Measurements from ENCODE around the gene GUCY2F.

Gene GUCY2F

DNA sequence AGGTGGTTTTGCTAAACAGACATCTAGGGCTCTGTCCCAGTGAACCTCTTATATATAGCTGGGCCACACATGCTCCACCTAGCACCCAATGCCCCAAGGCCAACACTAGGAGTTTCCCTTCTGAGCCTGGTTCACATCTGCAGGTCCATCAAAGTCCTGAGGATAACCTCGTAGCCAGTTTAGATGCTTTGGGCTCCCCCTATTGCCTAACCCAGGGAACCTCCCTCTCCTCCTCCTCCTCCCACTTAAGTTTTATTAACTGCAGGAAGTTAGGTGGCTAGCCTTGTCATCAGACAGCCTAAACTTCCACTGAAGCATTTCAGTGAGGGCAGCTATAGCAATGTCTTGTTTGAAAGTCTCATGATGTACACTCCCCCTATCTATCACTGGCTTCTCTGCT, 88.0 kb downstream of the GUCY2F start:
- DNase-seq: no peak

DNA sequence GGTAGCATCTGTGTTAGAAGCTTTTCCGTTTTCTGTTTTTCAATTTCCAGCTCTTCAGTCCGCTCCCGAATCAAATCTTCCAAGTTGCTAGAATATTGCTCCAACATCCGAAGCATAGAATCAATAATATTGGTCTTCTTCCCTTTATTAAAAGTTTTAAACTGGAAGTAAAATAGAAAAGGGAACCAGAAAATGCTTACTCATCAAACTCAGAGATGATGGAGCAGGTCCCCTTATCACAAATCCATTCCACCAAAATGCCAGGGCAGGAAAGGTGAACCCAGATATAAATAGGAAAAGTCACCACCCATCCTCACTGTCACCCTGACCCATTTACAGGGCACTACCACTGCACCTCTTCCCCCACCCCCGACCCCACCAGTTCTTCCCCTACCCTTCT, 89.0 kb downstream of the GUCY2F start:
- DNase-seq: no peak

DNA sequence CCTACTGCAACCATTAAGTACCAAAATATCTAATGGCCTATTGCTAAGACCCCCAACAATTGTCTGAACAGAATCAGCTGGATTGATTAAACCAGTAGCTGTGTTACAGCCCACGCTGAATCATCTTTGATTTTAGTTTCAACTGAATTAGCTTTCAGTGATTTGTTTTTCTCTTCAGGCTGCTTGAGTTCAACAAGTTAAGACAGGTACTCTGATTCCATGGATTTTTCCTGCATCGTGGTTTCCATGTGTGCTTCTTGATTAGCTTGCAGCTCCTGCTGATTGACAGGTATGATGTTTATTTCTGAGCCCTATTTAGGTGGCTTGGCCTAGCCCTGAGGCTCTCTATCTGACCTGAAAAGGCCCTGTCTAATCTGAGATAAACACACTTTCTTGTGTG, 91.3 kb downstream of the GUCY2F start:
- DNase-seq: no peak

DNA sequence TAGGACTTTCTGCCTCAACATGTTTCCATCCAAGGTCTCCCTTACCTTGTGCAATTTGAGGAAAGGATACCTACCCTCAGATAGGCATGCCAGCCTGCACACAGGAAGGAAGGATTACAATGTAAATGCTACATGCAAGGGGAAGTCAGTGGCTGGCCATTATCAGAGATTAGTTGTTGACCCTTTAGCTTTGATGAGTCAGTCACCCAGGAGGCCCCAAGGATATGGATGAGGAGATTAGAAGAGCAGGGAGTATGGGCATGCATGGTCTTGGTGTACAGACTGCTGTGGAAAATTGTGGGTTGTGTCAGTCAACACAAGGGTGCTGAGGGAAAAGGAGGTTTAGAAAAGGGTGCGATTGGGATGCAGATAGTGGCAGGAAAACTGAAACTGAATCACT, 92.0 kb downstream of the GUCY2F start:
- DNase-seq: no peak

DNA sequence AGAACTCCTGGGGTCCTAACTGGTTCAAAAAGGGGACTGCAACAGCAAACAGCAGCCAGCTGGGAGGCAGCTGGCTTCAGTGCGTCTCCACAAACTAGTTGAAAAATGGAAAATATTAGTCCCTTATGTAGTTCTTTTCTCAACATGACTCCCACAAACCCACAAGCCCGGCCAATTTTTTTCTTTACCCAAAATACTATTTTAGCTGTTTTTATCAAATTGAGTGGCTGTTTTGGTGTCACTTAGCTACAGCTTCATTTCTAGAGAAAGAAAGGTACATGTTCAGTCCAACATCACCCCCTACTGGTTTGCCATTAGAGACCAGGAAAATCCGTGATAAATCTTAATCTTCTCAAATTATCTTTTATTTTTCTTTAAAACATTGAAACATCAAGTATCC, 97.2 kb downstream of the GUCY2F start:
- DNase-seq: no peak

DNA sequence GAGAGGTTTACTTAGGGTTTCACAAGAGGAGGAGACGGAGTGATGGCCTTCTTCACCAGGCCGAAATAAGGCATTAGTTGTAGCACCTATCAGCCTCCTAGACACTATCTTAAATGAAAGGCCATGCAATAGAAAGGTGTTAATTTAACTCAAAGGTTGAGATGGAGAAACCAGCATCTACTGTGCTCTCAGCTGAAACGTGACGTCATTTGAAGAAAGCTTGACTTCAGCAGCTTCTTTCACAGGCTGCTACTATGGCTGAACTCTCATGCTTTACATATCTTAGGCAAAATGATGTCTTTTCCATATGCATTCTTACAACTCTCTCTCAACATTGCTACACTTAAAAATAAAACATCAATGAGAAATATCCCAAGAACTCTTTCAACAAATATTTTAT, 99.6 kb downstream of the GUCY2F start:
- no peak for DNase-seq

DNA sequence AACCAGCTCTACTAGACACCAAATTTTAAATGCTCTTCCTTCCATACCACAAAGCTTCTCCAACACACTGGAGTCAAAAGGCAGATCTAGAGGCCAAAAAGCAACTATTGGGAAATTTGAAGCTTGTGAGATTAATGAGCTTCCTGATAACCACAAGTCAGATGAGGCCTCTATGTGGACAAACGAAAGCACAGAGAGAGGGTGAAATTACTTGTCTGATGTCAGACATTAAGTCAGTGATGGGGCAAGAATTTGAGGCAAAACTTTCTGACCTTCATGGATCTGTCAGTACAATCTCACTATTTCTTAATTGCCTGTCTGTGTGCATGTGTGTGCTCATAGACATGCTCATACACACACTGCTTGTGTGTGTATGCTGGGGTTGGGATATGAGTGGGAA, 103.6 kb downstream of the GUCY2F start:
- DNase-seq: no peak

DNA sequence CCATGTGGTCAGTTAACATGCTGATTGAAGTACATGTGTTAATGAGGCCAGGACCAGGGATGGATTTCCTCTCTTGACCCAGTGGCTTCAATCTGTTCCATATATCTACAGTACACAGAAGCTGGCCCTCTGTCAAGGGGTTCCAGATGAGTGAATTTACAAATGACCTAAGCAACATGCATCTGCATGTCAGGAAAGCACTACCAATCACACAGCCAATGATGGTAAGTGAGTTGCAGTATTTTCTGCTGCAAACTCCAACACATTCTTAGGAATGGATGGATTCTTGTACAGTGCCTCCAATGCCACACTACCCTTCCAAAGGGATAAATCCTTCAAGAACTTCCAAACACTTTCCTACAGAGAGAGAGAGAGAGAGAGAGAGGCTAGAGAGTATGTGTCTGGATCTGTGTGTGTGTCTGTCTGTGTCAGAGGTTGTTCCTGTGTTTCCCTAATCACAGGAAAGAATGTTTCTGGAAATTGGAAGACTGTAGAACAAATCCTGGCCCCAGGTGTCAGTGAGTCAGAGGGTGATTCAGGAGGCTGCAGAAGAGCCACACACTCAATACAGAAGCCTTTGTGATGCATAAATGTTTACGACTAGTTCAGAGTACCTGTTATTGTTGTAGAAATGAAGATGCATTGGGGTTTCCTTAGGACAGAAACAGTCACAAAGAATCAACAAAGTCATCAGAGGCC, 107.5 kb downstream of the GUCY2F start:
- DNase-seq: no peak

DNA sequence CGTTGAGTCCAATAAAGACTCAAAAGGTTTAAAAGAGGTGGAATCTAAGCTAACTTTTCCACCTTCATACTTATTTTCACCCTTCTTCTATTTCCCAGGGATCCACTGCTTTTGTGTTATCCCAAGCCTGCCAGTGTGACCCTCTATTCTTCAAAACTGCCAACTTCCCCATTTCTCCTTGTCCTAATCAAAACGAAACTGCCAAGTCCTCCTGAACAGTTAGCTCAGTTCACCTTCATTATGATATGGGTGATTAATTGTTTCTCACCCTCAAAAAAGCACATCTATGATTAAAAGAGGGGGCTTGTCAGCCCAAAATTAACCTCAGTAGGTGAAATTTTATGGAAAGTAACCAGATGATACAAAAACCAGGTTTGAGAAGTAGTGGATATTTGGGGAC, 108.4 kb downstream of the GUCY2F start:
- DNase-seq: no peak

DNA sequence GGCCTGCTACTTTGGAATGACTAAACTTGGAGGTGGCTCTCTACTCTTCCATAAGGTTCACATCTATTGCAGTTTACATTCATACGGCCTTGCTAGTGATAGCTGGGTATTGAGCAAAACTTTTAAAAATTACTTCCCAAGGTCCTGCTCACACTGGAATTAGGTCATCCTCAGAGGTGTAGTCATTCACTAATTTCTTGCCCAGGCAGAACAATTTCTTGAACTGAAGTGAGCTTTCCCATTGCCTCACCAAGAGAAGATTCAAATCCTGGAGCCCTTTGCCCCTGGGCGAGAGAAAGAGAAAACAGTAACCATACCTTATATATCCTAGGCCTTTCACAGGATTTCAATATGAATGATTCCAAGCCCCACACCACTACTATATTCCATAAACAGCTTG, 109.2 kb downstream of the GUCY2F start:
- DNase-seq: no peak

DNA sequence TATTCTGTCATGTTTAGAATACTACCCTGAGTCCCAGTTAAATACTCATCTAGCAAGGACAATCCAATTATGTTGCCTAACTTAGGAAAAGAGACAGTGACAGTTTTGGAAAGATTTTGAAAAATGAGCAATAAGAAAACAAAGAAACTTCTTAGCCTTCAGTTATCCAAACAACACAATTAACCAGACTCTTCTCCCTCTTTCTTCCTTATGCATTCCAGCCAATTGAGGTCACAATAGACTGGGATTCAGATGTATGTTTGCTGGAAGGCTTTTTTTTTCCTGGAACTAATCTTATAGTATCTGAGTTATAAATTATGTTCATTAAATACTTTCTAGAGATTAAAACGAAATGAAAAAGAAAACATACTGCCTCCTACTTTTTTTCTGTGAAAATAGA, 109.6 kb downstream of the GUCY2F start:
- DNase-seq: no peak

DNA sequence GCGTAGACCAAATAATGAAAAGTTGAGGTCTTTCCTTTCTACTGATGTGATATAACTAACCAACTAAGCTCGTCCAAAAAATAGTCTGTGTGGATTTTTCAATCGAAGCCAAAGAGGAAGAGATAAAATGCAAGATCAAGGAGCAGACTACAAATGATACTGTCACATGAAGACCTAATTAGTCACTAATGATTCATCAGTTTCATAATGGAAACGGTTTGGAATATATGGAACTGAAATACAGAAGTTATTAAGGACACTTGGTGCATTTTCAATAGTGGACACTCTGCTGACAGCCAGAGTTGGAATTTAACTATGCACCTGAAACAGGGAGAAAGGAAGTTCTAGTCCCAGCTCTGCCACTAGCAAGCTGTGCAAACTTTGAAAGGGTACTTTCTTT, 119.8 kb downstream of the GUCY2F start:
- DNase-seq: no peak

DNA sequence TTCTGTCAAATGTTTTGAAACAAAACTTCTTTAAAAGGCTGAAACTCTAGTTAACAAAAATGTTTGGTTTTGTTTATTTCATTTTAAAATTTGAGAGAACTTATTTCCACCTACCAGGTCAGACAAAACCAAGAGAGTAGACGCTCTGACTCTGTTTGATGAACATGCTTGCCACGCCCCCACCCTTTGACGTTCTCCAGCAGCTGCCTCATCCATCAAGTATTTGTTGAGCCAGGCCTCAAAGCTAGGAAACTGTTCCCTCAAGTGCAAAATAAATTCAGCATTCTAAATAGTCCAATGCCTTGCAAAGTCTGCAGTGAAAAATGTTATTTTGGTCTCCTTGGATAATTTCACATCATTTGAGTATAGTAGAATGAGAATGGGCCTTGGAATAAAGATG, 121.6 kb downstream of the GUCY2F start:
- no peak for DNase-seq

DNA sequence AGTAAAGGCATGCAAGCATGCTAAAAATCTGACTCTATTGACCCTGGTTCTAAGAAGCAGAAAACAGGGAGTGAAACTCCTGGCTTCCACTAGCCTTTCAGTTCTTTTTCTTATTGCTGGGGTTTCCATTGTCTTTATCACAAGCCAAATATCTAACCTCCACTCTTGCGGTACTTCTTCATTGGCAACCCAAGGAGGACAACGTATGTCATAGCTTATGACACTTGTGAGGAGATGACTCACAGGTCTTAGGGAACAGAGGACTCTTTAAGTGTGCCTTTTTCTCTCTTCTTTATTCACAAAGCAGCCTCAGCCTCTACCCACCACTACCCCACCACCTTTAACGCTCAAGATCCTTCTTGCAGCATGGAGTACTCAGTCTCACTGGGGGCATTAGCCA, 124.2 kb downstream of the GUCY2F start:
- DNase-seq: no peak

DNA sequence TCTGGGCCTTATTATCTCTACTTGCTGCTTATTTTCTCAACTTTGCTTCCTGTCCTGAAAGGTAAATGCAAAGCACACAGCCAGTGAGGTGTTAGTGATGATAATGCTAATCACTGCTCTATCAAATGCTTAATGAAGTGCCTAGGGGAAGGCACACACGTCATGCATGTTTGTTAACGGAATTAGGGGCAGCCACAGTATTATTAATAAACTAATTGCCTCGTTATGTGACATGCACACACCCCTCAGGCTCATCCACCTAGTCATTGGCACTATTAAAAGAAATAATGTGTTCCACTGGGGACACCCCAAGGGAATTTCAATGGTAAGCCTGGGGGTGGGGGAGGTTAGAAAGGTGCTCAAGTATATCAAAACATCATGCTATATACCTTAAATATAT, 125.2 kb downstream of the GUCY2F start:
- no peak for DNase-seq

DNA sequence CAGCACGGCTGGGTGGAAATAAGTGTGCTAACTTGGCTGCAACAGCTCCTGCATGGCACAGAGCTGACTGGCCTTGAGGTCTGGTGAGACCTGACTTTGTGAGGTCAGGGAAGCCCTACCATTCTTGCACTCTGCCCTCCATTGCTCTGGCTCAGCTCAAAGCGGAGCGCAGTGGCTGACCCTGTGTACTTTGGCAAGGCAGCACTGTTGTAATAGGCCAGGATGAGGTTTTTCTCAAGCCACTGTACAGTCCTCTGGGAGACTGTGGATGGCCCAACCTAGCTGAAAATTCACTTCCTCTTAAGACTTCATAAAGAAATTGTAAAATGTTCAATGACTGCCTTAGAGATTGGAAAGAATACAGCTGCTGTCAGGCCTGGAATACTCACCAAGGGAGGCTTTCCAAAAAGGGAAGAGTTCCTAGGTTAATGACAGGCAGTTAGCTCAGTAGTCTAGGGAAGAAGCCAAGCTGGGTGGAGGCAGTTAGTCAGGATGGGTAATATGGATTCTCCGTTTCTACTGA, 129.8 kb downstream of the GUCY2F start:
- DNase-seq: no peak

DNA sequence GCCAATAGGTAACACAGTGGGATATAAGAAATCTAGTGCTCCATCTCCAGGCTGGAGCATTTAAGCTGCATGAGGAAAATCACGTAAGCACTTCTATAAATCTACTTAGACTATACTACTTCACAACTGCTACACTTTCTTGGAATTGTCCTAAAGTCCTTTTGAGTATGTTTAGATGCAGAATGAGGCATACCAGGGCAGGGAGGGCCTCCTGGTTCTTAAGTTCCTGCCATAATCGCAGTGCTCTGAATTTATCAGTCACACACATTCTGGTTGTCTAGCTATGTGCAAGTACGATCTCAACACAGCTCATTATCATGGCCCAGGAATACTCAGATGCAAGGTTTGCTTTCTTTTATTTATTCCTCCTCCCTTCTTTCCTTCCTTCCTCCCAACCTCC, 130.3 kb downstream of the GUCY2F start:
- DNase-seq: no peak

DNA sequence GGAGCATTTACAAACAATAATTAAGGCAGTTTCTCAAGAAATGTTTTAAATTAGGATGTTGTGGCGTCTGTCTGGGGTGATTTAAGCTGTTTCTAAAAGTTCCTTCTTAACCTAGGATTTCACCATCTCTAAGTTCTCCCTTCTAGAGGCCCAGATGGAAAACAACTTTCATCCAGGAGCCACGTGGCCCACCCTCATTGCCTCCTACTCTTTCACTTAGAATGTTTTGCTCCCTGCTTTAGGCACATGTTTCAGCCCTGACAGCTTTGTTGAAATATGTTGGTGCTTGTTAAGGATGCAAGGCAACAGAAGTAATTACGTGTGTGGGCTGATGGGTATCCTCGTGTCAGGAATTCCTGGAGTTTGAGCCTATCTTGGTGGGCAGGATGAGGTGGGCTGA, 131.3 kb downstream of the GUCY2F start:
- no peak for DNase-seq

DNA sequence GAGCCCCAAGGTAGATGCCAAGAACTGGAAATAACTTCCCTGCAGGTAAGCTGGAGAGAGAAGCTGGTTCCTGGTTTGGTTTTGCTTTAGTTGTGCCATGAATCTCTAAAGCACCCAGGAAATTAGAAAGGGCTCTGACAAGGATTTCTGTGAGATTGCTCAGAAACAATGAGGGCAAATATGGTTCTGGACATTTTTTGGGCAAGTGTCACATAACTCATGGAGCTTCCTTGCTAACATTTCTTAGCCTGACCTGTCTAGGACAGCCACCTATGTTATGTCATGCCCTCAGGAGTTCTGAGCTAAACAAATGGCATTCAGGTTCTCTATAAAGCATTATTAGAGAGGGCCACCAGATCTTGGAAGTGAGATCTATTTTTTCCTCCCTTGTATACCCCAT, 131.8 kb downstream of the GUCY2F start:
- DNase-seq: no peak

DNA sequence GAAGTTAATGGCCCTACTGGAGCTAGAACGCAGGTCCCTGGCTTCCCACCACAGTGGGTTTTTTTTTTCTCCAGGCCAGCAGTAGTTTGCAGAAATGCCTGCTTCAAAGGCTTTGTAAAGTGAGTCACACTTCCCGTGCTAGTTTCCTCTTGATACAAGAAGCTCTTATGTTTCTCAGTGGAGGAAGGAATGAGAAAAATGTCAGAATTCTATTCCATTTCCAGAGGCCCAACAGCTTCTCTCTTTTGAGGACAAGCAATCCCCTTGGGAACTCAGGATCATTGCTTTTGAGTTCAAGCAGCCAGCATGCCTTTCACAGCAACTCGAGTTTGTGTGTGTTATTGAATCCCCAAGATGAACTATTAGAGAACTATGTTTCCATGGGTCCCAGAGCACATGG, 134.3 kb downstream of the GUCY2F start:
- no peak for DNase-seq

DNA sequence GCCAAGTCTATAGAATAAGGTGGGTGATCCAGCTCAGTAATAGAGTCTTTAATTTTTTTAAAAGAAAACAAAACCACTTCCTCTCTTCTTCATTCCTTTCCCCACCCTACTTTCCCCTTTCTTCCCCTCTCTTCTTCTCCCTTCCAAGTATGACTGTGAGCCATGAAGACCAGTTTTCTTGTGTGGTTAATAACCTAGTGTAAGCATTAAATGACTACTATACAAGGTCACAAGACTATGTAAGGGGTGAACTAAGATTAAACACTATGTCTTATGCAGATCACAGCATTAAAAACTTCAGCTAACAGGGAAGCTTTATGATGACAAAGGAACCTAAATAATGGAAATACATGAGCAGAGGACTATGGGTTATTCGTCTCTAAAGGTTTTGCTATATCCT, 135.4 kb downstream of the GUCY2F start:
- no peak for DNase-seq

DNA sequence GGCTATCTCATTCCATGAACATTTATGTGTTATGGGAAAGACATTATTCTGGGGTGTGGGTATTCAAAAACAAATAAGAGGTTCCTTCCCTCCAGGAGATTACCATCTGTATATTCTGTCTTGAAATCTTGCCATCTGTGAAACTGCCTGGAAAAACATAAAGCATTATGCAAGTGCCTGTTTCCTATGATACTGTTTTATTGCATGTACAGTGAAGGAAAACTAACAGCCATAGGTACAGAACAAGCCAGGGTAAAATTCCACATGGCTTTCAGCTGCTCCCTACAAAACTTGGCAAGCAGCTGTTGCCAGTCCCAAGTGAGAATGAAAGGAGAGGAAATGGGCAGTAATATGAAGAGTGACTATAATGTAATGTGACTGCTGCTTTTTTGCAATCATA, 136.0 kb downstream of the GUCY2F start:
- DNase-seq: no peak

DNA sequence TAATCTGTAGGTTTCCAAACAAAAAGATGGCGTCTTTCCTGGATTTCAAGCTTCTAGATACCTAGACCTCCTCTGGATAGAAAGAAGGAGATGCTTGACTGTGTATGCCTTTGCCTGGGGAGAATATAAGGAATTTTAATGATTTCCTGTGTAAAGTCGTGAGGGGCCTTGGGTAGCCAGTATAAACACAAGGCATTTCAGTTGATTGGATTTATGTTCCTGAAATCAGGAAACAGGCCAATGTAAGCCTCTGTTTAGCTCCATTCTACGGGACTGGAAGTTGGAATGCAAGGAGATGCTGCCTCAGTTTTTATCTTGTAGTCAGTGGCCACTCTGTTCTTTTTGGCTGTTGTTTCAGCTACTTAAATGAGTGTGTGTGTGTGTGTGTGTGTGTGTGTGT, 137.2 kb downstream of the GUCY2F start:
- DNase-seq: no peak

DNA sequence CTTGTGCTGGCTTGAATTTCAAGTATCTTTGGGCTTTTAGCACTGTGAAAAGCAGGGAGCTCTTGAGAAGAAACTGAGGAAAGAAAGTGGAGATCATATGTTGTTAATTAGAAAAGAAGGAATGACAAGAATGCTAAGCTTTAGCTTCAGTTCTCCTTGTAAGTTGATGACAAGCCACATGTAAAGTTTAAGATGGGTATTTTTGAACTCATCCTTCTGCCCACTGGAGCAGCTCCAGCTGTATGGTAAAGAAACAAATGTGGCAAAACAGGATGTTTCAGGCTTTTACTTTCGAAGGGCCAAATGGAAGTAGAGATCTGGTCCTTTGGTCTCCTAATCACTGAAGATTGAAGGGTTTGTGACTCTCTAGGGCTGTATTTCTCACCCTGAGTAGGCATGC, 137.8 kb downstream of the GUCY2F start:
- DNase-seq: no peak

DNA sequence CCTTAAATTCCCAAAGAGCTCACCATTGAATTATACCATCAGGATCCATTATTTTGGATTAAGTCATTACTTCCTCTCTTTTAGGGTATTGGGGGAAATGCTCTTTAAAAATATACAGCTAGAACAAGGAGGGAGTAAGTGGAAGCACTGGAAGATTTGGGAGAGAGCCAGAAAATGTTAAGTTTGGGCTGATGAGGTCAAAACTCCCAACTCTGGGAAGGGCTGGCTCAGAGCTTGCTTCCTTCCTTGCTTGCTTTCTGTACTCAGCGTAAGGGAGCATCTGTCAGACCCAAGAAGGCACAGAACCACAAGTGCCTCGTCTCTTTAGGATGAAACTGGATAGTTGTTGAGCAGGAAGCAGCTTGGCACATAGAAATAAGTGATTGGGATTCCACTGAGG, 138.2 kb downstream of the GUCY2F start:
- DNase-seq: no peak

Measured in T-helper 2 cell (primary cell).